Measurements from ENCODE around the gene THRAP3. TPM values are rescaled to one million over a fixed set of nuclear protein-coding genes. Genes with fewer than 3 reads are reported as not detected.

Gene THRAP3
- total and polyA plus RNA-seq, 2 experiments from 2014 or later = 127 to 161 TPM

- Mint-ChIP-seq H3K9me3 (no peaks in the 10 kb centered on the region), H3K36me3 (ENCODE audit: low read depth) (peaks cover 90% of the 10 kb centered on the region)
Observed at GRCh38 chr1:36295390-36295789, 71.1 kb downstream of the THRAP3 start.

More at GRCh38 chr1:36295390-36295789, 71.1 kb downstream of the THRAP3 start:
- H3F3A ChIP-seq (replicated peaks; ENCODE audit: low read depth) = peaks cover under 1% of the 10 kb centered on the region; the same call in 1 of the 2 replicates
- TF ChIP-seq ZNF462 (CRISPR knock-in tag; IDR thresholded peaks at IDR 0.05) (no peak), JUNB (IDR thresholded peaks at IDR 0.05; ENCODE audit: unreplicated experiment) (no peak), NANOG (IDR thresholded peaks at IDR 0.05; ENCODE audit: borderline replicate concordance) (no peak), EZH2phosphoT487 (IDR thresholded peaks at IDR 0.05; ENCODE audit: unreplicated experiment) (no peak), ETS1 (IDR thresholded peaks at IDR 0.05) (no peak), EZH2 (IDR thresholded peaks at IDR 0.05; ENCODE audit: low read depth, unreplicated experiment) (no peak), POLR2AphosphoS5 (IDR thresholded peaks at IDR 0.05; ENCODE audit: low read depth) (no peak), CREB1 (CRISPR knock-in tag; IDR thresholded peaks at IDR 0.05; ENCODE audit: low read depth) (no peak), ZNF331 (CRISPR knock-in tag; IDR thresholded peaks at IDR 0.05; ENCODE audit: low read depth) (no peak), REST (IDR thresholded peaks at IDR 0.05; ENCODE audit: unreplicated experiment) (no peak), ZNF114 (CRISPR knock-in tag; IDR thresholded peaks at IDR 0.05) (no peak), CTCF (conservative IDR thresholded peaks at IDR 0.05; ENCODE audit: low read depth in 2 of 2) (no peak), STAT1 (IDR thresholded peaks at IDR 0.05; ENCODE audit: unreplicated experiment) (no peak)
- no peaks in the 10 kb centered on the region for H3K27me3 ChIP-seq (ENCODE audit: insufficient read depth)
- no peak for ATAC-seq
- peak overlapping the region; percentile 60; the same call in 1 of the 2 replicates for H3K27ac ChIP-seq (ENCODE audit: low read depth)
- no peaks in the 10 kb centered on the region for H3K4me1 ChIP-seq (ENCODE audit: insufficient read depth)
- DNase-seq (ENCODE audit: low spot score) = no peak
- H3K27me3 Mint-ChIP-seq (ENCODE audit: insufficient read depth, low read depth, poor library complexity) = peaks cover 11% of the 10 kb centered on the region
- no peak overlapping the region for H3K4me3 Mint-ChIP-seq
- H3K36me3 ChIP-seq (ENCODE audit: insufficient read depth) = peaks cover 65% of the 10 kb centered on the region
- no peaks in the 10 kb centered on the region; the same call in 2 of the 3 replicates for H3K4me1 Mint-ChIP-seq
- H2AFZ ChIP-seq = no peak overlapping the region
- H3K27ac Mint-ChIP-seq = no peak overlapping the region
- no peak overlapping the region for H3K4me3 ChIP-seq
- H3K79me2 ChIP-seq (replicated peaks; ENCODE audit: insufficient read depth) = 0 out of 2 replicates have a peak, but pooled peaks cover 6% of the 10 kb centered on the region
- no peaks in the 10 kb centered on the region for H3K9me2 ChIP-seq (ENCODE audit: insufficient read depth)
- H4K20me1 ChIP-seq (replicated peaks; ENCODE audit: insufficient read depth) = peaks cover 9% of the 10 kb centered on the region; the same call in 1 of the 2 replicates
- H3K4me2 ChIP-seq = no peak overlapping the region
